ENCODE results near the gene ELP4.

DNA sequence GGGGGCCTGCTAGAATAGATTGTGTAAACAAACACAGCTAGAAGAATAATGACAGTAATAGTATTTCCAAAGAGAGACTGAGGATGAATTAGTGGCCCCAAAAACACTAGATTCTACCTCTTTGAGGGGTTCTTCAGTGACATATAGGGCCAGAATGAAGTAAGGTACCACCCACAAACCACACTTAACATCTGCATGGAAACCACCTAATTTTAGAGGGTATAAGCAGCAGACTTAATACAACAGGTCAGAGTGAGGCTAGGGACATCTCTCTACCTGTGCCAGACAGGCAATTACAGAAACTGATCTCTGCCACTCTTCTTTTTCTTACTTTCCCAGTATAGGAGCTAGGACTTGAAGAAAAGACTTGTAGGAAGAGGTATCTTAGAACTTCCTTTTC, 20.1 kb downstream of the ELP4 start:
- TF ChIP-seq, protein P1, sequence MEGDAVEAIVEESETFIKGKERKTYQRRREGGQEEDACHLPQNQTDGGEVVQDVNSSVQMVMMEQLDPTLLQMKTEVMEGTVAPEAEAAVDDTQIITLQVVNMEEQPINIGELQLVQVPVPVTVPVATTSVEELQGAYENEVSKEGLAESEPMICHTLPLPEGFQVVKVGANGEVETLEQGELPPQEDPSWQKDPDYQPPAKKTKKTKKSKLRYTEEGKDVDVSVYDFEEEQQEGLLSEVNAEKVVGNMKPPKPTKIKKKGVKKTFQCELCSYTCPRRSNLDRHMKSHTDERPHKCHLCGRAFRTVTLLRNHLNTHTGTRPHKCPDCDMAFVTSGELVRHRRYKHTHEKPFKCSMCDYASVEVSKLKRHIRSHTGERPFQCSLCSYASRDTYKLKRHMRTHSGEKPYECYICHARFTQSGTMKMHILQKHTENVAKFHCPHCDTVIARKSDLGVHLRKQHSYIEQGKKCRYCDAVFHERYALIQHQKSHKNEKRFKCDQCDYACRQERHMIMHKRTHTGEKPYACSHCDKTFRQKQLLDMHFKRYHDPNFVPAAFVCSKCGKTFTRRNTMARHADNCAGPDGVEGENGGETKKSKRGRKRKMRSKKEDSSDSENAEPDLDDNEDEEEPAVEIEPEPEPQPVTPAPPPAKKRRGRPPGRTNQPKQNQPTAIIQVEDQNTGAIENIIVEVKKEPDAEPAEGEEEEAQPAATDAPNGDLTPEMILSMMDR (conservative IDR thresholded peaks at IDR 0.05) = no peak
- TF ChIP-seq ZFX (IDR thresholded peaks at IDR 0.05) = no peak
